Measurements from ENCODE around the gene EPS8.

The EPS8 gene

GRCh38 chr12:15599266-15600037 lies 189.7 kb downstream of the EPS8 start:
- H3K79me2 ChIP-seq (ENCODE audit: low read length): no peaks in the 10 kb centered on the region
- no peaks in the 10 kb centered on the region for H4K20me1 ChIP-seq (ENCODE audit: insufficient read depth, low read length)
- H3K4me3 ChIP-seq (ENCODE audit: low read length): no peak overlapping the region
- no peak for DNase-seq
- no peaks in the 10 kb centered on the region for H3F3A ChIP-seq (ENCODE audit: insufficient read depth, low read length)
- H3K36me3 ChIP-seq (replicated peaks; ENCODE audit: insufficient read depth, low read length): no peaks in the 10 kb centered on the region
- no peaks in the 10 kb centered on the region for H3K9me3 ChIP-seq (replicated peaks; ENCODE audit: insufficient read depth, low read length)
- H3K27me3 ChIP-seq (replicated peaks; ENCODE audit: insufficient read depth, low read length): no peaks in the 10 kb centered on the region
- TF ChIP-seq CTCF (IDR thresholded peaks at IDR 0.05; ENCODE audit: low read length) (no peak), EZH2 (optimal IDR thresholded peaks at IDR 0.05; ENCODE audit: low read depth, low read length) (no peak)
- no peaks in the 10 kb centered on the region for H3K4me1 ChIP-seq (ENCODE audit: low read length)
- no peak overlapping the region for H3K27ac ChIP-seq (ENCODE audit: low read length)
- H2AFZ ChIP-seq (ENCODE audit: low read length): no peak overlapping the region
- no peaks in the 10 kb centered on the region for H3K9me2 ChIP-seq (replicated peaks; ENCODE audit: insufficient read depth, low read length)
- H3K4me2 ChIP-seq (ENCODE audit: low read depth, low read length): no peak overlapping the region
- no peak overlapping the region for H3K9ac ChIP-seq (ENCODE audit: low read length)

GRCh38 chr12:15597125-15597830 lies 191.9 kb downstream of the EPS8 start:
- TF ChIP-seq EZH2 (optimal IDR thresholded peaks at IDR 0.05; ENCODE audit: low read depth, low read length): no peak
- TF ChIP-seq EZH2phosphoT487 (IDR thresholded peaks at IDR 0.05; ENCODE audit: low read length): no peak
- no peak for TF ChIP-seq CTCF (IDR thresholded peaks at IDR 0.05; ENCODE audit: low read length)
- H3K9ac ChIP-seq (ENCODE audit: low read length): no peak overlapping the region
- H3K4me1 ChIP-seq (ENCODE audit: low read length): no peaks in the 10 kb centered on the region
- H3K9me2 ChIP-seq (replicated peaks; ENCODE audit: insufficient read depth, low read length): no peaks in the 10 kb centered on the region
- H3K27ac ChIP-seq (ENCODE audit: low read length): no peak overlapping the region
- no peak overlapping the region for H3K4me3 ChIP-seq (ENCODE audit: low read length)
- DNase-seq: no peak
- no peaks in the 10 kb centered on the region for H3K27me3 ChIP-seq (replicated peaks; ENCODE audit: insufficient read depth, low read length)
- H3K79me2 ChIP-seq (ENCODE audit: low read length): no peaks in the 10 kb centered on the region
- H4K20me1 ChIP-seq (ENCODE audit: insufficient read depth, low read length): no peaks in the 10 kb centered on the region
- H3K36me3 ChIP-seq (replicated peaks; ENCODE audit: insufficient read depth, low read length): no peaks in the 10 kb centered on the region
- no peak overlapping the region for H3K4me2 ChIP-seq (ENCODE audit: low read depth, low read length)
- H3F3A ChIP-seq (ENCODE audit: insufficient read depth, low read length): no peaks in the 10 kb centered on the region
- H2AFZ ChIP-seq (ENCODE audit: low read length): no peak overlapping the region
- no peaks in the 10 kb centered on the region for H3K9me3 ChIP-seq (replicated peaks; ENCODE audit: insufficient read depth, low read length)

GRCh38 chr12:15596174-15596573 lies 193.0 kb downstream of the EPS8 start:
- H3K79me2 ChIP-seq (ENCODE audit: low read length): no peaks in the 10 kb centered on the region
- no peaks in the 10 kb centered on the region for H3K27me3 ChIP-seq (replicated peaks; ENCODE audit: insufficient read depth, low read length)
- no peak overlapping the region for H3K9ac ChIP-seq (ENCODE audit: low read length)
- no peaks in the 10 kb centered on the region for H3K36me3 ChIP-seq (replicated peaks; ENCODE audit: insufficient read depth, low read length)
- H3K27ac ChIP-seq (ENCODE audit: low read length): no peak overlapping the region
- H3F3A ChIP-seq (ENCODE audit: insufficient read depth, low read length): no peaks in the 10 kb centered on the region
- H3K4me2 ChIP-seq (ENCODE audit: low read depth, low read length): no peak overlapping the region
- TF ChIP-seq EZH2phosphoT487 (IDR thresholded peaks at IDR 0.05; ENCODE audit: low read length) (no peak), EZH2 (optimal IDR thresholded peaks at IDR 0.05; ENCODE audit: low read depth, low read length) (no peak), CTCF (IDR thresholded peaks at IDR 0.05; ENCODE audit: low read length) (no peak)
- H3K9me2 ChIP-seq (replicated peaks; ENCODE audit: insufficient read depth, low read length): no peaks in the 10 kb centered on the region
- H3K4me1 ChIP-seq (ENCODE audit: low read length): no peaks in the 10 kb centered on the region
- no peak overlapping the region for H2AFZ ChIP-seq (ENCODE audit: low read length)
- H4K20me1 ChIP-seq (ENCODE audit: insufficient read depth, low read length): no peaks in the 10 kb centered on the region
- DNase-seq: no peak
- no peaks in the 10 kb centered on the region for H3K9me3 ChIP-seq (replicated peaks; ENCODE audit: insufficient read depth, low read length)
- H3K4me3 ChIP-seq (ENCODE audit: low read length): no peak overlapping the region

Data from MM.1S (cell line).